ENCODE results near the gene GCFC2.

GCFC2 gene

GRCh38 chr2:75637568-75637967, 73.1 kb downstream of the GCFC2 start:
- in situ Hi-C loops (cut with HindIII; ENCODE audit: low pct_unique_long_range_greater_than_20kb, low sequenced_read_pairs): no loop called here
- no peak for DNase-seq (ENCODE audit: low read depth in 1 of 2, low spot score in 1 of 2)
- no peak for TF ChIP-seq JUND (IDR thresholded peaks at IDR 0.05; ENCODE audit: low read depth)

- no peak for TF ChIP-seq JUND (IDR thresholded peaks at IDR 0.05; ENCODE audit: low read depth)
- in situ Hi-C loops (cut with HindIII; ENCODE audit: low pct_unique_long_range_greater_than_20kb, low sequenced_read_pairs): no loop called here
- DNase-seq (ENCODE audit: low read depth in 1 of 2, low spot score in 1 of 2): no peak
Observed at GRCh38 chr2:75634945-75635344, 75.8 kb downstream of the GCFC2 start.

- DNase-seq (ENCODE audit: low read depth in 1 of 2, low spot score in 1 of 2): no peak
- in situ Hi-C loops (cut with HindIII; ENCODE audit: low pct_unique_long_range_greater_than_20kb, low sequenced_read_pairs): no loop called here
- no peak for TF ChIP-seq JUND (IDR thresholded peaks at IDR 0.05; ENCODE audit: low read depth)
Observed at GRCh38 chr2:75633620-75634019, 77.1 kb downstream of the GCFC2 start.

GRCh38 chr2:75632813-75633212, 77.9 kb downstream of the GCFC2 start:
- in situ Hi-C loops (cut with HindIII; ENCODE audit: low pct_unique_long_range_greater_than_20kb, low sequenced_read_pairs): no loop called here
- no peak for DNase-seq (ENCODE audit: low read depth in 1 of 2, low spot score in 1 of 2)
- TF ChIP-seq JUND (IDR thresholded peaks at IDR 0.05; ENCODE audit: low read depth): no peak

GRCh38 chr2:75632091-75632701, 78.5 kb downstream of the GCFC2 start:
- TF ChIP-seq JUND (IDR thresholded peaks at IDR 0.05; ENCODE audit: low read depth): no peak
- in situ Hi-C loops (cut with HindIII; ENCODE audit: low pct_unique_long_range_greater_than_20kb, low sequenced_read_pairs): no loop called here
- no peak for DNase-seq (ENCODE audit: low read depth in 1 of 2, low spot score in 1 of 2)

GRCh38 chr2:75627902-75628504, 82.7 kb downstream of the GCFC2 start:
- in situ Hi-C loops (cut with HindIII; ENCODE audit: low pct_unique_long_range_greater_than_20kb, low sequenced_read_pairs): no loop called here
- TF ChIP-seq JUND (IDR thresholded peaks at IDR 0.05; ENCODE audit: low read depth): no peak
- DNase-seq (ENCODE audit: low read depth in 1 of 2, low spot score in 1 of 2): peak; percentile 29 to 65

GRCh38 chr2:75622929-75623328, 87.8 kb downstream of the GCFC2 start:
- in situ Hi-C loops (cut with HindIII; ENCODE audit: low pct_unique_long_range_greater_than_20kb, low sequenced_read_pairs): no loop called here
- no peak for TF ChIP-seq JUND (IDR thresholded peaks at IDR 0.05; ENCODE audit: low read depth)
- no peak for DNase-seq (ENCODE audit: low read depth in 1 of 2, low spot score in 1 of 2)

- TF ChIP-seq JUND (IDR thresholded peaks at IDR 0.05; ENCODE audit: low read depth): no peak
- in situ Hi-C loops (cut with HindIII; ENCODE audit: low pct_unique_long_range_greater_than_20kb, low sequenced_read_pairs): no loop called here
- DNase-seq (ENCODE audit: low read depth in 1 of 2, low spot score in 1 of 2): no peak
Observed at GRCh38 chr2:75622500-75622899, 88.2 kb downstream of the GCFC2 start.

GRCh38 chr2:75621228-75621627, 89.5 kb downstream of the GCFC2 start:
- no peak for TF ChIP-seq JUND (IDR thresholded peaks at IDR 0.05; ENCODE audit: low read depth)
- in situ Hi-C loops (cut with HindIII; ENCODE audit: low pct_unique_long_range_greater_than_20kb, low sequenced_read_pairs): no loop called here
- DNase-seq (ENCODE audit: low read depth in 1 of 2, low spot score in 1 of 2): no peak

- DNase-seq (ENCODE audit: low read depth in 1 of 2, low spot score in 1 of 2): no peak
- TF ChIP-seq JUND (IDR thresholded peaks at IDR 0.05; ENCODE audit: low read depth): no peak
- in situ Hi-C loops (cut with HindIII; ENCODE audit: low pct_unique_long_range_greater_than_20kb, low sequenced_read_pairs): no loop called here
Observed at GRCh38 chr2:75619956-75620740, 90.6 kb downstream of the GCFC2 start.

GRCh38 chr2:75616933-75617332, 93.8 kb downstream of the GCFC2 start:
- in situ Hi-C loops (cut with HindIII; ENCODE audit: low pct_unique_long_range_greater_than_20kb, low sequenced_read_pairs): no loop called here
- no peak for TF ChIP-seq JUND (IDR thresholded peaks at IDR 0.05; ENCODE audit: low read depth)
- DNase-seq (ENCODE audit: low read depth in 1 of 2, low spot score in 1 of 2): no peak

- DNase-seq (ENCODE audit: low read depth in 1 of 2, low spot score in 1 of 2): no peak
- in situ Hi-C loops (cut with HindIII; ENCODE audit: low pct_unique_long_range_greater_than_20kb, low sequenced_read_pairs): no loop called here
- no peak for TF ChIP-seq JUND (IDR thresholded peaks at IDR 0.05; ENCODE audit: low read depth)
Observed at GRCh38 chr2:75616406-75616805, 94.3 kb downstream of the GCFC2 start.

GRCh38 chr2:75614162-75614651, 96.5 kb downstream of the GCFC2 start:
- in situ Hi-C loops (cut with HindIII; ENCODE audit: low pct_unique_long_range_greater_than_20kb, low sequenced_read_pairs): no loop called here
- no peak for DNase-seq (ENCODE audit: low read depth in 1 of 2, low spot score in 1 of 2)
- no peak for TF ChIP-seq JUND (IDR thresholded peaks at IDR 0.05; ENCODE audit: low read depth)
